ENCODE results near the gene ADGRL3.

DNA sequence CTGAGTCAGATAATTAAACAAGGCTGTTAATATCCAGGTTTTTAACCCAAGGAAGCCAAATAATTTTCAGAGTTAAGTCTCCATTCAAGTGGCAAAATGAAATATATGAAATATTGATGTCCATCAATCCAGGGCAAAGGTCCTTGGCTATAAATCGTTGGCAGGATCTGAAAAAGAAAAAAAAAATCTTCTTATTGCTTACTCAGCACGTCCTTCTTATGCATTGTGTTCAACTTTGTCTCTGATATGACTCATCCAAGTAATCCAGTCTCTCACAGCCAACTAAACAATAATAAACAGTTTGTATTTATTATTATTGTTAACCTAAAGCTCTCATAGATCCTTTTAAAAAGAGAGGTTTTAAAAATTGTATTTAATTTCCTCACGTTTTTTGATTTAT lies 851.2 kb downstream of the ADGRL3 start:
- TF ChIP-seq EZH2 (IDR thresholded peaks at IDR 0.05; ENCODE audit: borderline replicate concordance, low read length) = no peak
- TF ChIP-seq CTCF (IDR thresholded peaks at IDR 0.05; ENCODE audit: low read length) = no peak

Measured in OCI-LY1 (cell line).